ENCODE measurements around the gene TSPAN18.

GRCh38 chr11:44759743-44760476 lies 33.1 kb downstream of the TSPAN18 start:
- TF ChIP-seq EZH2 (IDR thresholded peaks at IDR 0.05; ENCODE audit: low read length, unreplicated experiment), result no peak
- no peak for TF ChIP-seq CTCF (conservative IDR thresholded peaks at IDR 0.05; ENCODE audit: low read depth, low read length)
- no peak for TF ChIP-seq EZH2phosphoT487 (IDR thresholded peaks at IDR 0.05; ENCODE audit: borderline replicate concordance, low read length)
